Activated effector memory CD4-positive, alpha-beta T cell treated with anti-CD3 and anti-CD28 coated beads, Interleukin-2, amount 50 U/mL, for 16 hours (primary cell): ENCODE data around the gene OR5V1.
"Not testable (repeated sequence)": the region's sequence is repeated elsewhere in the genome, so short reads cannot be mapped to it uniquely, and the experiment has no call there.

ENCODE experiments used
- DNase-seq: peaks from one replicate; pipeline ENCODE4 v3.0.0-alpha.2; 2020

The OR5V1 gene

GRCh38 chr6:29368765-29369164 is at the start of gene OR5V1:
TSS of gene OR5V1 (minus strand) at chr6:29368865. CDS start at chr6:29356195, 12,670 bp downstream.
- no peak for DNase-seq

GRCh38 chr6:29414588-29414987 is 45.9 kb upstream of the OR5V1 start, which contains the start of gene OR12D1:
TSS of gene OR12D1 (plus strand) at chr6:29414928.
- no peak for DNase-seq

- no peak for DNase-seq
These were observed 35.1 kb upstream of the OR5V1 start for GRCh38 chr6:29403801-29404200.

GRCh38 chr6:29399525-29399924 is 30.9 kb upstream of the OR5V1 start:
- DNase-seq: no peak

- no peak for DNase-seq
These were observed 26.7 kb upstream of the OR5V1 start, which contains the start of gene OR12D2 for GRCh38 chr6:29395331-29395730. TSS of gene OR12D2 (plus strand) at chr6:29395631. CDS start at chr6:29396700, 1,069 bp downstream.

GRCh38 chr6:29388533-29388932 is 19.9 kb upstream of the OR5V1 start:
- no peak for DNase-seq

- no peak for DNase-seq
These were observed 7.3 kb upstream of the OR5V1 start for GRCh38 chr6:29376003-29376402.

GRCh38 chr6:29375191-29375590 is 6.5 kb upstream of the OR5V1 start, which contains the start of gene OR12D3:
TSS of gene OR12D3 (minus strand) at chr6:29375291. CDS start at chr6:29375287, 4 bp downstream.
- DNase-seq: no peak

GRCh38 chr6:29355603-29356002 is 13.1 kb downstream of the OR5V1 start:
- DNase-seq: no peak

GRCh38 chr6:29354980-29355379 is 13.7 kb downstream of the OR5V1 start:
- DNase-seq: no peak

- not testable (repeated sequence) for DNase-seq
These were observed 19.3 kb downstream of the OR5V1 start for GRCh38 chr6:29349348-29349747.

- DNase-seq: no peak
These were observed 23.3 kb downstream of the OR5V1 start for GRCh38 chr6:29345380-29345779.

GRCh38 chr6:29336269-29336668 is 32.4 kb downstream of the OR5V1 start:
- DNase-seq: no peak

- no peak for DNase-seq
These were observed 36.0 kb downstream of the OR5V1 start for GRCh38 chr6:29332676-29333075.

GRCh38 chr6:29325777-29326176 is 42.9 kb downstream of the OR5V1 start:
- no peak for DNase-seq

- DNase-seq: not testable (repeated sequence)
These were observed 45.3 kb downstream of the OR5V1 start for GRCh38 chr6:29323332-29323731.

- DNase-seq: no peak
These were observed 48.7 kb downstream of the OR5V1 start for GRCh38 chr6:29319931-29320330.
